ENCODE results near the gene CASP14. TPM values are rescaled to one million over a fixed set of nuclear protein-coding genes. Genes with fewer than 3 reads are reported as not detected.

CASP14 gene
- total and polyA plus RNA-seq, 10 of the 15 experiments (the other 5 are each of a cell fraction or from before 2014, with no cell fraction given), result 0.06 to 0.40 (median 0.13) TPM; not detected in 2

- no peak for DNase-seq (ENCODE audit: low read depth, low spot score)
Measured at GRCh38 chr19:15072930-15073647, 23.8 kb downstream of the CASP14 start.

GRCh38 chr19:15074371-15074770 is 25.1 kb downstream of the CASP14 start:
- H3K4me2 ChIP-seq (ENCODE audit: control insufficient read depth, insufficient read depth), result no peak overlapping the region
- H3K79me2 ChIP-seq (ENCODE audit: control insufficient read depth, insufficient read depth, low read length), result no peaks in the 10 kb centered on the region
- in situ Hi-C loops (cut with MboI), result no loop called here
- no peak overlapping the region for H3K27ac ChIP-seq (ENCODE audit: control insufficient read depth, insufficient read depth)
- ChIA-PET SMC1A (ENCODE audit: uncharacterized antibody, unreplicated experiment) (interaction anchor here (0.8 kb wide), 1 partner anchor 19 kb away, joined by 3 read pairs; no protein-coding TSS in a partner anchor), POLR2A (no interaction called here), RAD21 (ENCODE audit: unreplicated experiment) (no interaction called here), CTCF (no interaction called here)
- H2AFZ ChIP-seq (ENCODE audit: control insufficient read depth, low read depth, low read length), result no peak overlapping the region
- no peaks in the 10 kb centered on the region for H3K36me3 ChIP-seq (ENCODE audit: control insufficient read depth in 2 of 2, insufficient read depth in 2 of 2, low read length in 1 of 2)
- intact Hi-C loops (cut with micrococcal nuclease; ENCODE audit: unreplicated experiment), result no loop called here
- WGBS (ENCODE audit: insufficient coverage, insufficient replicate concordance, low lambda C conversion rate, missing lambda C conversion rate), result 0% methylated on average over 2 of the region's 2 CpGs
- no peaks in the 10 kb centered on the region; a peak in 1 of 4 replicates for H3K27me3 ChIP-seq (replicated peaks in 1 of 2; ENCODE audit: control insufficient read depth in 2 of 2, insufficient read depth in 2 of 2, low read length in 1 of 2)
- FAIRE-seq, result no peak
- no peak for DNase-seq (ENCODE audit: low read depth, low spot score)
- no peak overlapping the region for H3K9ac ChIP-seq (ENCODE audit: control insufficient read depth, insufficient read depth, low read length)
- no peaks in the 10 kb centered on the region for H4K20me1 ChIP-seq (ENCODE audit: control insufficient read depth, insufficient read depth)
- no TSS peak for BruUV-seq (replicated peaks)
- H3K4me1 ChIP-seq (ENCODE audit: control insufficient read depth, insufficient read depth, low read length), result no peaks in the 10 kb centered on the region
- no peaks in the 10 kb centered on the region for H3K9me3 ChIP-seq (replicated peaks; ENCODE audit: control insufficient read depth, insufficient read depth, low read length)
- no peak for ATAC-seq
- H3K4me3 ChIP-seq, result no peak overlapping the region
- no peak for TF ChIP-seq TARDBP (IDR thresholded peaks at IDR 0.05; ENCODE audit: borderline replicate concordance)
- TF ChIP-seq CTCF (IDR thresholded peaks at IDR 0.05 in 2 of 3, conservative IDR thresholded peaks at IDR 0.05 in 1 of 3; ENCODE audit: control insufficient read depth in 2 of 3, extremely low read depth in 1 of 3, insufficient read depth in 1 of 3, low read depth in 3 of 3, low read length in 3 of 3), result no peak
- TF ChIP-seq ZZZ3 (IDR thresholded peaks at IDR 0.05; ENCODE audit: control insufficient read depth, insufficient read length, low read depth), result no peak
- TF ChIP-seq TAF1 (IDR thresholded peaks at IDR 0.05; ENCODE audit: borderline replicate concordance, low read depth, low read length), result no peak
- no peak for TF ChIP-seq GATAD2B (conservative IDR thresholded peaks at IDR 0.05; ENCODE audit: low read depth)
- TF ChIP-seq IRF4 (IDR thresholded peaks at IDR 0.05; ENCODE audit: low read depth, low read length), result no peak
- no peak for TF ChIP-seq NR2C2 (IDR thresholded peaks at IDR 0.05; ENCODE audit: borderline replicate concordance, control insufficient read depth, insufficient read length, low read depth)
- TF ChIP-seq PBX3 (IDR thresholded peaks at IDR 0.05; ENCODE audit: insufficient replicate concordance, low read depth, low read length), result no peak
- no peak for TF ChIP-seq USF2 (IDR thresholded peaks at IDR 0.05; ENCODE audit: borderline replicate concordance, low read depth, low read length)

More at GRCh38 chr19:15072930-15073647, 23.8 kb downstream of the CASP14 start:
- Histone ChIP-seq H4K20me1 (ENCODE audit: control insufficient read depth, insufficient read depth) (no peaks in the 10 kb centered on the region), H3K27me3 (replicated peaks in 1 of 2; ENCODE audit: control insufficient read depth in 2 of 2, insufficient read depth in 2 of 2, low read length in 1 of 2) (no peaks in the 10 kb centered on the region; a peak in 1 of 4 replicates), H3K9ac (ENCODE audit: control insufficient read depth, insufficient read depth, low read length) (no peak overlapping the region), H3K4me3 (no peak overlapping the region), H3K4me1 (ENCODE audit: control insufficient read depth, insufficient read depth, low read length) (no peaks in the 10 kb centered on the region), H3K36me3 (ENCODE audit: control insufficient read depth in 2 of 2, insufficient read depth in 2 of 2, low read length in 1 of 2) (no peaks in the 10 kb centered on the region), H3K79me2 (ENCODE audit: control insufficient read depth, insufficient read depth, low read length) (no peaks in the 10 kb centered on the region), H3K27ac (ENCODE audit: control insufficient read depth, insufficient read depth) (no peak overlapping the region), H3K4me2 (ENCODE audit: control insufficient read depth, insufficient read depth) (no peak overlapping the region), H3K9me3 (replicated peaks; ENCODE audit: control insufficient read depth, insufficient read depth, low read length) (no peaks in the 10 kb centered on the region), H2AFZ (ENCODE audit: control insufficient read depth, low read depth, low read length) (no peak overlapping the region)
- ATAC-seq, result no peak
- in situ Hi-C loops (cut with MboI), result no loop called here
- RAD21 ChIA-PET (ENCODE audit: unreplicated experiment), result no interaction called here
- SMC1A ChIA-PET (ENCODE audit: uncharacterized antibody, unreplicated experiment), result no interaction called here
- CTCF ChIA-PET, result interaction anchor here (0.5 kb wide), 1 partner anchor 790 kb away, joined by 3 read pairs; no protein-coding TSS in a partner anchor
- no peak for FAIRE-seq
- BruUV-seq (replicated peaks), result no TSS peak
- intact Hi-C loops (cut with micrococcal nuclease; ENCODE audit: unreplicated experiment), result no loop called here
- POLR2A ChIA-PET, result no interaction called here
- WGBS (ENCODE audit: insufficient coverage, insufficient replicate concordance, low lambda C conversion rate, missing lambda C conversion rate), result 49% methylated on average over 23 of the region's 23 CpGs
- no peak for TF ChIP-seq ZZZ3 (IDR thresholded peaks at IDR 0.05; ENCODE audit: control insufficient read depth, insufficient read length, low read depth)
- TF ChIP-seq SRF (IDR thresholded peaks at IDR 0.05; ENCODE audit: low read depth in 2 of 2, low read length in 2 of 2), result no peak
- TF ChIP-seq FOS (IDR thresholded peaks at IDR 0.05; ENCODE audit: borderline replicate concordance, extremely low read depth, insufficient read length), result no peak
- no peak for TF ChIP-seq CEBPB (IDR thresholded peaks at IDR 0.05; ENCODE audit: borderline replicate concordance in 1 of 2, low read depth in 2 of 2, low read length in 2 of 2)
- no peak for TF ChIP-seq PAX5 (IDR thresholded peaks at IDR 0.05; ENCODE audit: borderline replicate concordance, low read depth, low read length)

Measured in GM12878 (cell line).